CD14-positive monocyte (primary cell): ENCODE results near the gene INSR. TPM values are rescaled to one million over a fixed set of nuclear protein-coding genes. Genes with fewer than 3 reads are reported as not detected.

Experiments used
- DNase-seq, 3 donors: peaks; one replicate each; pipeline ENCODE4 v3.0.0-alpha.2; 2011 to 2022
- H2AFZ ChIP-seq: 2 replicates; pipeline ENCODE4 v1.6.0; 2012; ENCODE audit warnings: mild to moderate bottlenecking, low read depth, low read length, inconsistent platforms; ENCODE audit not compliant: insufficient read depth, poor library complexity, severe bottlenecking
- H3K27ac ChIP-seq, 2 donors: 1 replicate in 1 of 2; 2 replicates in 1 of 2; pipeline ENCODE4 v1.5.1; 2012 to 2013; ENCODE audit warnings: low read length in 2 of 2, control low read depth in 1 of 2, inconsistent platforms in 1 of 2, low read depth in 1 of 2, mild to moderate bottlenecking in 1 of 2
- H3K27me3 ChIP-seq, 2 donors: one replicate each; pipeline versions ENCODE4 v1.6.0 to v1.6.1; 2011 to 2013; ENCODE audit warnings: low read length in 2 of 2; ENCODE audit not compliant: control insufficient read depth in 2 of 2, insufficient read depth in 2 of 2
- H3K36me3 ChIP-seq, 2 donors: replicated peaks in 1 of 2; 1 replicate in 1 of 2; 2 replicates in 1 of 2; pipeline versions ENCODE4 v1.5.1 to v1.6.1; 2012 to 2013; ENCODE audit warnings: low read length in 2 of 2, control low read depth in 1 of 2, inconsistent platforms in 1 of 2, mild to moderate bottlenecking in 1 of 2; ENCODE audit not compliant: insufficient read depth in 2 of 2, control insufficient read depth in 1 of 2
- H3K4me1 ChIP-seq, 2 donors: 1 replicate in 1 of 2; 2 replicates in 1 of 2; pipeline versions ENCODE4 v1.5.1 to v1.6.1; 2012 to 2013; ENCODE audit warnings: low read length in 2 of 2, control low read depth in 1 of 2, inconsistent platforms in 1 of 2, mild to moderate bottlenecking in 1 of 2, moderate library complexity in 1 of 2; ENCODE audit not compliant: insufficient read depth in 2 of 2, control insufficient read depth in 1 of 2
- H3K4me2 ChIP-seq: replicated peaks from 2 replicates; pipeline ENCODE3; 2012; ENCODE audit warnings: low read length, moderate library complexity, mild to moderate bottlenecking; ENCODE audit not compliant: poor library complexity, severe bottlenecking; ENCODE audit errors: extremely low read depth
- H3K4me3 ChIP-seq, 3 experiments: fragments of 200-600 bp in 1 of 3; sonication (generic) in 1 of 3; replicated peaks in 1 of 3; 1 replicate in 2 of 3; 2 replicates in 1 of 3; pipeline ENCODE4 v1.5.1; 2011 to 2013; ENCODE audit warnings: low read length in 3 of 3, mild to moderate bottlenecking in 3 of 3, control low read depth in 2 of 3, low read depth in 2 of 3, inconsistent platforms in 1 of 3, moderate library complexity in 1 of 3
- H3K79me2 ChIP-seq: 2 replicates; pipeline ENCODE4 v1.6.0; 2012; ENCODE audit warnings: mild to moderate bottlenecking, control low read depth, inconsistent platforms, low read length, moderate library complexity; ENCODE audit not compliant: insufficient read depth
- H3K9ac ChIP-seq: 2 replicates; pipeline ENCODE4 v1.6.0; 2017; ENCODE audit warnings: low read length, mild to moderate bottlenecking; ENCODE audit not compliant: insufficient read depth, poor library complexity, severe bottlenecking
- H3K9me3 ChIP-seq, 2 donors: replicated peaks in 1 of 2; 1 replicate in 1 of 2; 2 replicates in 1 of 2; pipeline versions ENCODE4 v1.5.1 to v1.6.1; 2012 to 2013; ENCODE audit warnings: low read length in 2 of 2, control low read depth in 1 of 2; ENCODE audit not compliant: control insufficient read depth in 1 of 2, insufficient read depth in 1 of 2
- H4K20me1 ChIP-seq: 2 replicates; pipeline ENCODE4 v1.6.0; 2012; ENCODE audit warnings: mild to moderate bottlenecking, low read length, control low read depth, moderate library complexity; ENCODE audit not compliant: insufficient read depth
- H3K27ac Mint-ChIP-seq, 7 donors: one replicate each; pipeline ENCODE4 v1.8.0; 2020; ENCODE audit warnings: mild to moderate bottlenecking in 7 of 7, mixed read lengths in 7 of 7, moderate library complexity in 6 of 7, inconsistent platforms in 2 of 7
- H3K27me3 Mint-ChIP-seq, 3 donors: one replicate each; pipeline ENCODE4 v1.8.0; 2021 to 2022; ENCODE audit warnings: low read depth in 3 of 3, mild to moderate bottlenecking in 3 of 3, mixed read lengths in 3 of 3, moderate library complexity in 3 of 3, inconsistent platforms in 1 of 3
- H3K36me3 Mint-ChIP-seq, 2 donors: one replicate each; pipeline ENCODE4 v1.8.0; 2020; ENCODE audit warnings: mixed read lengths in 2 of 2, inconsistent platforms in 1 of 2, mild to moderate bottlenecking in 1 of 2
- H3K4me1 Mint-ChIP-seq: one replicate; pipeline ENCODE4 v1.8.0; 2020; ENCODE audit warnings: mild to moderate bottlenecking, mixed read lengths
- H3K4me3 Mint-ChIP-seq, 2 donors: one replicate each; pipeline ENCODE4 v1.8.0; 2020; ENCODE audit warnings: mild to moderate bottlenecking in 2 of 2, mixed read lengths in 2 of 2, moderate library complexity in 1 of 2
- H3K9me3 Mint-ChIP-seq, 7 donors: one replicate each; pipeline ENCODE4 v1.8.0; 2020 to 2022; ENCODE audit warnings: mixed read lengths in 7 of 7, mild to moderate bottlenecking in 6 of 7, moderate library complexity in 6 of 7, inconsistent platforms in 2 of 7
- CTCF ChIP-seq: fragments of 200-600 bp; IDR thresholded peaks from one replicate; pipeline ENCODE4 v1.8.0; 2022; ENCODE audit warnings: antibody characterized with exemption, mild to moderate bottlenecking
- WGBS: methylation state at CpG from one replicate; pipeline ENCODE4 v1.1.5; 2013; ENCODE audit warnings: missing lambda C conversion rate; ENCODE audit not compliant: insufficient coverage; 5-methylcytosine and 5-hydroxymethylcytosine counted together
- intact Hi-C, 2 donors: fragments of 100-400 bp; cut with micrococcal nuclease; formaldehyde crosslinking; loops; one replicate each; pipeline versions ENCODE4 v1.15.0 to v1.15.1; 2023
- polyA plus RNA-seq, 3 donors: library from polyadenylated mRNA; depleted of rRNA in 1 of 3; unstranded in 2 of 3; stranded (reverse) in 1 of 3; fragments of 300-500 nt in 2 of 3; fragments of >200 nt in 1 of 3; fragmentation: Illumina TruSeq in 2 of 3; gene quantifications; 1 replicate in 2 of 3; 2 replicates in 1 of 3; pipeline ENCODE4 v1.2.3, GENCODE V29; 2012 to 2021

Gene INSR
- polyA plus RNA-seq, 3 donors: 2.9 to 12.4 (median 3.4) TPM

GRCh38 chr19:7130043-7130442 is 164.2 kb downstream of the INSR start:
- Histone ChIP-seq H3K27me3 (no peaks in the 10 kb centered on the region), H3K36me3 (peaks cover 47 to 80% of the 10 kb centered on the region in 2 donors), H3K27ac (no peak overlapping the region), H3K4me1 (no peaks in the 10 kb centered on the region), H3K9me3 (peaks cover 17 to 18% of the 10 kb centered on the region in 2 donors), H4K20me1 (no peaks in the 10 kb centered on the region), H3K4me2 (no peak overlapping the region), H3K79me2 (no peaks in the 10 kb centered on the region), H3K4me3 (no peak overlapping the region), H3K9ac (no peak overlapping the region), H2AFZ (no peak overlapping the region)
- TF ChIP-seq CTCF: no peak
- Mint-ChIP-seq H3K27ac (no peak overlapping the region), H3K36me3 (peaks cover 63 to 86% of the 10 kb centered on the region in 2 donors), H3K9me3 (peaks cover 7 to 34% (median 22%) of the 10 kb centered on the region in 7 donors), H3K4me1 (no peaks in the 10 kb centered on the region), H3K27me3 (no peaks in the 10 kb centered on the region), H3K4me3 (no peak overlapping the region)
- no peak for DNase-seq
- no CpG with 5 or more reads among the region's 1 CpG for WGBS
- intact Hi-C loops: no loop called here

- H3K9me3 ChIP-seq: peaks cover 17 to 18% of the 10 kb centered on the region in 2 donors
- H3K27ac ChIP-seq: no peak overlapping the region
- intact Hi-C loops: no loop called here
- H3K4me2 ChIP-seq: no peak overlapping the region
- H3K4me1 ChIP-seq: no peaks in the 10 kb centered on the region
- peaks cover 77 to 91% of the 10 kb centered on the region in 2 donors for H3K36me3 Mint-ChIP-seq
- WGBS: 100% methylated on average over 3 of the region's 3 CpGs
- H4K20me1 ChIP-seq: no peaks in the 10 kb centered on the region
- H2AFZ ChIP-seq: no peak overlapping the region
- no peaks in the 10 kb centered on the region for H3K27me3 ChIP-seq
- no peaks in the 10 kb centered on the region for H3K79me2 ChIP-seq
- no peak for DNase-seq
- H3K9ac ChIP-seq: no peak overlapping the region
- H3K4me3 ChIP-seq: no peak overlapping the region
- no peaks in the 10 kb centered on the region for H3K4me1 Mint-ChIP-seq
- no peaks in the 10 kb centered on the region for H3K27me3 Mint-ChIP-seq
- H3K9me3 Mint-ChIP-seq: peaks cover 7 to 35% (median 24%) of the 10 kb centered on the region in 7 donors
- no peak overlapping the region for H3K27ac Mint-ChIP-seq
- H3K36me3 ChIP-seq: peaks cover 60 to 91% of the 10 kb centered on the region in 2 donors
- no peak overlapping the region for H3K4me3 Mint-ChIP-seq
- TF ChIP-seq CTCF: no peak
Observed at GRCh38 chr19:7126132-7126531, 168.1 kb downstream of the INSR start.
